Hepatic stellate cell (primary cell): ENCODE data around the gene CUX1.
"Not testable (repeated sequence)": the region's sequence is repeated elsewhere in the genome, so short reads cannot be mapped to it uniquely, and the experiment has no call there.

Source experiments
- DNase-seq: peaks from one replicate; pipeline ENCODE4 v3.0.0; 2011; ENCODE audit warnings: low spot score

The CUX1 gene

GRCh38 chr7:101803203-101804087, 14.0 kb upstream of the CUX1 start:
- no peak for DNase-seq

- DNase-seq: no peak
Observed at GRCh38 chr7:101804088-101804963, 13.1 kb upstream of the CUX1 start.

GRCh38 chr7:101804967-101805366, 12.5 kb upstream of the CUX1 start:
- DNase-seq: no peak

- DNase-seq: no peak
Observed at GRCh38 chr7:101812595-101812994, 4.8 kb upstream of the CUX1 start.

GRCh38 chr7:101813402-101814019, 3.9 kb upstream of the CUX1 start:
- DNase-seq: no peak

GRCh38 chr7:101814081-101814990, 3.1 kb upstream of the CUX1 start:
- peak; percentile 66 for DNase-seq

GRCh38 chr7:101814991-101815825, 2.2 kb upstream of the CUX1 start:
- DNase-seq: peak; percentile 53

- peak; percentile 91 for DNase-seq
Observed at GRCh38 chr7:101815826-101816594, 1.4 kb upstream of the CUX1 start.

GRCh38 chr7:101816595-101817470, 593 bp upstream of the CUX1 start:
- DNase-seq: peak; percentile 66

- peak; percentile 29 for DNase-seq
Observed at GRCh38 chr7:101818287-101819071, 1.1 kb downstream of the CUX1 start.

GRCh38 chr7:101819183-101819582, 1.8 kb downstream of the CUX1 start:
- DNase-seq: no peak

- DNase-seq: no peak
Observed at GRCh38 chr7:101819913-101820522, 2.6 kb downstream of the CUX1 start.

GRCh38 chr7:101820703-101821102, 3.3 kb downstream of the CUX1 start:
- DNase-seq: no peak

GRCh38 chr7:101822632-101823031, 5.2 kb downstream of the CUX1 start:
- DNase-seq: not testable (repeated sequence)

GRCh38 chr7:101823096-101823495, 5.7 kb downstream of the CUX1 start:
- DNase-seq: no peak

- DNase-seq: no peak
Observed at GRCh38 chr7:101823596-101823995, 6.2 kb downstream of the CUX1 start.

- DNase-seq: no peak
Observed at GRCh38 chr7:101824440-101824839, 7.0 kb downstream of the CUX1 start.
